K562 (cell line): ENCODE measurements around the gene RNF167. TPM values are rescaled to one million over a fixed set of nuclear protein-coding genes. Genes with fewer than 3 reads are reported as not detected.
"Not testable (repeated sequence)": the region's sequence is repeated elsewhere in the genome, so short reads cannot be mapped to it uniquely, and the experiment has no call there.

Experiments
- ATAC-seq: fragments of 200-7000 bp; cut with Tn5 transposase; 3 replicates; pipeline ENCODE4 v1.9.1; 2020; ENCODE audit warnings: moderate library complexity
- BruUV-seq: library from RNA; stranded (reverse); fragments of 400-500 nt; replicated peaks from 2 replicates; lab custom pipeline; 2021; lab: Mats Ljungman, UMichigan
- CTCF ChIA-PET: fragments of 300-600 bp; formaldehyde crosslinking; extraction: SDS; loops from one replicate; lab custom pipeline; 2021; ENCODE audit warnings: low intra/inter-chr PET ratio; lab: Yijun Ruan, JAX
- POLR2A ChIA-PET: fragments of 300-600, 350-650 bp; sonication (Branson Sonifier 250); formaldehyde crosslinking; extraction: SDS; loops from one replicate; lab custom pipeline; 2021; ENCODE audit warnings: antibody characterized with exemption, inconsistent platforms; lab: Yijun Ruan, JAX
- DNase-seq, 4 experiments: peaks; one replicate each; pipeline versions ENCODE4 v3.0.0 to v3.0.0-alpha.2; 2011 to 2018; ENCODE audit warnings: low spot score in 3 of 4, mixed read lengths in 3 of 4; ENCODE audit errors: extremely low read depth in 1 of 4
- FAIRE-seq: peaks from 2 replicates; lab custom pipeline; 2011; peaks lifted over from hg19 to GRCh38; lab: Jason Lieb, UNC
- H2AFZ ChIP-seq: 2 replicates; pipeline ENCODE4 v1.6.0; 2011; ENCODE audit warnings: low read depth, low read length, control low read depth, inconsistent platforms
- H3K27ac ChIP-seq: fragments of 200-600 bp; 3 replicates; pipeline ENCODE4 v1.8.0; 2011; ENCODE audit warnings: low read depth, mild to moderate bottlenecking, control low read depth, inconsistent platforms, low read length, moderate library complexity, mixed read lengths; ENCODE audit errors: extremely low read depth
- H3K27me3 ChIP-seq, 2 experiments: fragments of 300-600 bp in 1 of 2; 2 replicates in 1 of 2; 3 replicates in 1 of 2; pipeline versions ENCODE4 v1.6.0 to v1.8.0; 2011; ENCODE audit warnings: inconsistent platforms in 2 of 2, low read length in 2 of 2, mild to moderate bottlenecking in 1 of 2, mixed read lengths in 1 of 2, moderate library complexity in 1 of 2; ENCODE audit not compliant: control insufficient read depth in 2 of 2, insufficient read depth in 2 of 2
- H3K36me3 ChIP-seq: fragments of 300-600 bp; 3 replicates; pipeline ENCODE4 v1.8.0; 2011; ENCODE audit warnings: mild to moderate bottlenecking, low read length, inconsistent platforms; ENCODE audit not compliant: control insufficient read depth, insufficient read depth
- H3K4me1 ChIP-seq, 2 experiments: fragments of 200-600 bp in 1 of 2; replicated peaks in 1 of 2; 2 replicates in 1 of 2; 3 replicates in 1 of 2; pipeline versions ENCODE4 v1.5.1 to v1.8.0; 2011; ENCODE audit warnings: inconsistent platforms in 2 of 2, low read length in 2 of 2, mild to moderate bottlenecking in 1 of 2, mixed read lengths in 1 of 2, moderate library complexity in 1 of 2; ENCODE audit not compliant: control insufficient read depth in 2 of 2, insufficient read depth in 2 of 2
- H3K4me2 ChIP-seq: 2 replicates; pipeline ENCODE4 v1.6.1; 2011; ENCODE audit warnings: low read length, control low read depth, inconsistent platforms, mixed read lengths; ENCODE audit not compliant: insufficient read depth
- H3K4me3 ChIP-seq: fragments of 200-600 bp; sonication (generic), shearing (Covaris generic); 2 replicates; pipeline ENCODE4 v1.5.1; 2016; ENCODE audit warnings: control low read depth, inconsistent platforms
- H3K79me2 ChIP-seq: fragments of 200-600 bp; 3 replicates; pipeline ENCODE4 v1.8.0; 2011; ENCODE audit warnings: low read length, inconsistent platforms; ENCODE audit not compliant: control insufficient read depth, insufficient read depth
- H3K9ac ChIP-seq, 2 experiments: 2 replicates each; pipeline versions ENCODE4 v1.6.0 to v1.6.1; 2011; ENCODE audit warnings: low read depth in 2 of 2, low read length in 2 of 2, control low read depth in 1 of 2, inconsistent platforms in 1 of 2, mild to moderate bottlenecking in 1 of 2, mixed read lengths in 1 of 2; ENCODE audit not compliant: insufficient read depth in 1 of 2
- H3K9me1 ChIP-seq: one replicate; pipeline ENCODE4 v1.6.0; 2011; ENCODE audit warnings: inconsistent platforms, mild to moderate bottlenecking, low read length, moderate library complexity; ENCODE audit not compliant: control insufficient read depth, insufficient read depth
- H3K9me3 ChIP-seq: replicated peaks from 2 replicates; pipeline ENCODE4 v1.5.1; 2011; ENCODE audit warnings: low read depth, low read length, inconsistent platforms; ENCODE audit not compliant: control insufficient read depth, insufficient read depth
- H4K20me1 ChIP-seq: replicated peaks from 2 replicates; pipeline ENCODE4 v1.6.1; 2011; ENCODE audit warnings: low read length, inconsistent platforms, mixed read lengths; ENCODE audit not compliant: control insufficient read depth, insufficient read depth
- KLF1 ChIP-seq: fragments of 450-650 bp; IDR thresholded peaks from 2 replicates; pipeline ENCODE4 v1.6.1; 2016; ENCODE audit warnings: missing genetic modification characterization, missing compliant biosample characterization
- NFRKB ChIP-seq: fragments of 450-650 bp; IDR thresholded peaks from 2 replicates; pipeline ENCODE4 v1.6.1; 2016; ENCODE audit warnings: low read depth
- POLR3A ChIP-seq: IDR thresholded peaks from 2 replicates; pipeline ENCODE4 v1.6.1; 2011; ENCODE audit warnings: borderline replicate concordance, mild to moderate bottlenecking, moderate library complexity; ENCODE audit not compliant: insufficient read length, insufficient read depth; ENCODE audit errors: extremely low read depth
- RAD51 ChIP-seq: fragments of 450-650 bp; IDR thresholded peaks from 2 replicates; pipeline ENCODE4 v1.7.1; 2016; ENCODE audit warnings: low read depth, mild to moderate bottlenecking, borderline replicate concordance
- SREBF2 ChIP-seq: sonication (generic); formaldehyde crosslinking; IDR thresholded peaks from 2 replicates; pipeline ENCODE4 v1.4.0; 2020; ENCODE audit warnings: mild to moderate bottlenecking, missing genetic modification reagents
- STAT5B ChIP-seq: fragments of 250-450 bp; sonication (Bioruptor Pico); IDR thresholded peaks from 2 replicates; pipeline ENCODE4 v1.8.0; 2021; ENCODE audit warnings: mild to moderate bottlenecking, inconsistent platforms
- TAL1 ChIP-seq: fragments of 450-650 bp; IDR thresholded peaks from 2 replicates; pipeline ENCODE4 v1.6.1; 2016; ENCODE audit warnings: mild to moderate bottlenecking
- YY1 ChIP-seq, 3 experiments: IDR thresholded peaks; 2 replicates each; pipeline ENCODE4 v1.6.1; 2011; ENCODE audit warnings: low read length in 2 of 3, mild to moderate bottlenecking in 2 of 3, moderate library complexity in 2 of 3, borderline replicate concordance in 1 of 3, control low read depth in 1 of 3, low read depth in 1 of 3; ENCODE audit not compliant: insufficient read depth in 3 of 3, insufficient replicate concordance in 2 of 3, control insufficient read depth in 1 of 3, insufficient read length in 1 of 3; ENCODE audit errors: extremely low read depth in 1 of 3
- ZBED1 ChIP-seq: IDR thresholded peaks from 2 replicates; pipeline ENCODE4 v1.6.1; 2014
- ZEB2 ChIP-seq: fragments of 450-650 bp; IDR thresholded peaks from 2 replicates; pipeline ENCODE4 v1.6.1; 2016
- ZNF3 ChIP-seq: fragments of 250-450 bp; sonication (Bioruptor Pico); IDR thresholded peaks from 2 replicates; pipeline ENCODE4 v1.5.0; 2021; ENCODE audit warnings: mild to moderate bottlenecking, moderate library complexity
- ZNF445 ChIP-seq: fragments of 250-450 bp; sonication (Bioruptor Pico); IDR thresholded peaks from 2 replicates; pipeline ENCODE4 v1.4.0; 2020; ENCODE audit warnings: low read depth, mild to moderate bottlenecking, moderate library complexity
- ZNF778 ChIP-seq: fragments of 450-650 bp; formaldehyde crosslinking; IDR thresholded peaks from 2 replicates; pipeline ENCODE4 v1.4.0; 2020; ENCODE audit warnings: mild to moderate bottlenecking, moderate library complexity
- WGBS: fragments of 100-300 bp; shearing (Covaris generic); methylation state at CpG from one replicate; pipeline ENCODE4 v1.1.6; 2016; ENCODE audit warnings: low coverage, mixed read lengths; ENCODE audit not compliant: insufficient coverage; ENCODE audit errors: missing lambda C conversion rate; 5-methylcytosine and 5-hydroxymethylcytosine counted together
- in situ Hi-C: fragments of 300-500 bp; cut with MboI; formaldehyde crosslinking; loops from 4 replicates; pipeline ENCODE4 v1.15.0; 2018; ENCODE audit warnings: inconsistent platforms, mixed read lengths
- intact Hi-C: fragments of 100-400 bp; cut with micrococcal nuclease; formaldehyde crosslinking; loops from 2 replicates; pipeline ENCODE4 v1.14.2; 2022
- polyA plus RNA-seq, 8 experiments: library from polyadenylated mRNA; depleted of rRNA in 4 of 8; stranded (reverse) in 5 of 8; unstranded in 3 of 8; fragments of >200 nt; fragmentation: Nextera tagmentation in 2 of 8; fragmentation: Illumina TruSeq in 1 of 8; extraction: Ambion mirVana in 2 of 8; extraction: Trizol in 1 of 8; gene quantifications; 2 replicates each; pipeline versions ENCODE4 v1.2.1 to v1.2.3, GENCODE V29; 2011 to 2014; ENCODE audit warnings: inconsistent platforms in 1 of 8, missing spikeins in 1 of 8
- total RNA-seq, 7 experiments: library from RNA; depleted of rRNA in 6 of 7; stranded (reverse); fragments of >200 nt in 6 of 7; fragmentation: Illumina TruSeq in 2 of 7; extraction: Trizol in 2 of 7; gene quantifications; 2 replicates each; pipeline versions ENCODE4 v1.2.1 to v1.2.3, GENCODE V29; 2011 to 2021; ENCODE audit warnings: low replicate concordance in 1 of 7
- TF ChIP-seq, protein P1 (sequence below), 2 experiments: fragments of 250-450 bp in 1 of 2; fragments of 450-650 bp in 1 of 2; sonication (Bioruptor Pico) in 1 of 2; IDR thresholded peaks; 2 replicates each; pipeline versions ENCODE4 v1.6.1 to v1.8.0; 2016 to 2021; ENCODE audit warnings: mild to moderate bottlenecking in 2 of 2, moderate library complexity in 2 of 2, missing compliant biosample characterization in 1 of 2, missing genetic modification characterization in 1 of 2

The RNF167 gene
- total and polyA plus RNA-seq, 9 of the 15 experiments (the other 6 are each of a cell fraction or from before 2014, with no cell fraction given) = 16.5 to 143 (median 45.5) TPM

DNA sequence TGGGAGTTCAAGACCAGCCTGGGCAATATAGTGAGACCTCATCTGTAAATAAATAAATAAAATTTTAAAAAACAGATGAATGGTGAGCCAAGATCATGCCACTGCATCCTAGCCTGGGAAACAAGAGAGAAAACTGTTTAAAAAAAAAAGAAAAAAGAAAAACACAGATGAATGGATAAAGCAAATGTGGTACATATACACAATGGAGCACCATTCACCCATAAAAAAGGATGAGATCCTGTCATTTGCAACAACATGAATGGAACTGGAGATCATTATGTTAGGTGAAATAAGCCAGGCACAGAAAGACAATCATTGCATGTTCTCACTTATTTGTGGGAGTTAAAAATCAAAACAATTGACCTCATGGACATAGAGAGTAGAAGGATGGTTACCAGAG, 33.4 kb upstream of the RNF167 start:
- H3K79me2 ChIP-seq, in situ Hi-C loops, H4K20me1 ChIP-seq, BruUV-seq, H3K36me3 ChIP-seq, H2AFZ ChIP-seq, H3K27me3 ChIP-seq, ATAC-seq, H3K27ac ChIP-seq, H3K9me3 ChIP-seq, FAIRE-seq, H3K9me1 ChIP-seq, H3K9ac ChIP-seq, DNase-seq, H3K4me3 ChIP-seq, POLR2A ChIA-PET, H3K4me2 ChIP-seq, CTCF ChIA-PET: not testable (repeated sequence)
- intact Hi-C loops = loop anchor here (10.0 kb wide), 1 partner anchor 58 kb away; the partner anchor contains the start of gene SPAG7
- peaks cover 17 to 29% of the 10 kb centered on the region in 2 experiments for H3K4me1 ChIP-seq

DNA sequence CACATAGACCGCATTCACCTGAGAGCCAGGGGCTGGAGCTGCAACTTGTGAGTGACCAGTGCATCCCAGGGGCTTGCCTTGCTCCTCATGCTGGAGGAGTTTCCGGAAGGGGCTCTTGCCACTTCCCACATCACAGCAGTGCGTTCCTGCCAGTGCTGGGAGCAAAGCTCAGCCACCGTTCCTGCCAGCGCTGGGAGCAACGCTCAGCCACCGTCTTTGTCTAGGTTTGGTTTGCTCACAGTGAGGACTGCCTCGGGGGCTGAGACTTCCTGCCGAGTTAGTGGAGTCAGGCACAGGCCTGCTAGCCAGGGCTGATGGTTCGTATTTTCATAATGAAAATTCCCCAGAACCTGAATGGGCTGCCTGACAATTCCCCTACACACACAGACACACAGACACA, 31.8 kb upstream of the RNF167 start:
- Histone ChIP-seq H3K9me1 (peaks cover 1% of the 10 kb centered on the region), H3K9ac (0 out of 4 replicates have a peak overlapping the region, but pooled peaks of 1 of the 2 experiments have one; percentile 28), H3K4me3 (no peak overlapping the region), H3K27ac (no peak overlapping the region; the same call in 2 of the 3 replicates), H3K9me3 (no peaks in the 10 kb centered on the region), H3K4me2 (no peak overlapping the region), H2AFZ (peak overlapping the region; percentile 95), H3K36me3 (no peaks in the 10 kb centered on the region), H3K79me2 (no peaks in the 10 kb centered on the region), H4K20me1 (no peaks in the 10 kb centered on the region), H3K27me3 (no peaks in the 10 kb centered on the region; a peak in 1 of 5 replicates), H3K4me1 (peaks cover 5 to 13% of the 10 kb centered on the region in 2 experiments)
- BruUV-seq = no TSS peak
- no peak for ATAC-seq
- 69% methylated on average over 7 of the region's 10 CpGs for WGBS
- CTCF ChIA-PET = no interaction called here
- intact Hi-C loops = loop anchor here (10.0 kb wide), 1 partner anchor 56 kb away; the partner anchor contains the start of gene SPAG7
- in situ Hi-C loops = no loop called here
- FAIRE-seq = no peak
- POLR2A ChIA-PET = interaction anchor here (1.1 kb wide), 1 partner anchor 9 kb away, joined by 5 read pairs; no protein-coding TSS in a partner anchor
- DNase-seq = no peak
- no peak for TF ChIP-seq TAL1
- no peak for TF ChIP-seq ZNF445 (CRISPR knock-in tag)
- TF ChIP-seq NFRKB = no peak
- TF ChIP-seq, protein P1, sequence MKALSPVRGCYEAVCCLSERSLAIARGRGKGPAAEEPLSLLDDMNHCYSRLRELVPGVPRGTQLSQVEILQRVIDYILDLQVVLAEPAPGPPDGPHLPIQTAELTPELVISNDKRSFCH (CRISPR knock-in tag; IDR thresholded peaks at IDR 0.05) = no peak
- TF ChIP-seq, protein P1 (tag; IDR thresholded peaks at IDR 0.05) = no peak
- no peak for TF ChIP-seq YY1 (IDR thresholded peaks at IDR 0.05; ENCODE audit: borderline replicate concordance in 1 of 3, control insufficient read depth in 1 of 3, extremely low read depth in 1 of 3, insufficient read depth in 3 of 3, insufficient read length in 1 of 3, insufficient replicate concordance in 2 of 3, low read depth in 1 of 3, low read length in 2 of 3)
- no peak for TF ChIP-seq POLR3A
- TF ChIP-seq ZNF778 (CRISPR knock-in tag) = no peak
- no peak for TF ChIP-seq ZNF3 (CRISPR knock-in tag)
- no peak for TF ChIP-seq KLF1 (tag)
- no peak for TF ChIP-seq ZBED1
- no peak for TF ChIP-seq SREBF2 (CRISPR knock-in tag)
- TF ChIP-seq RAD51 = no peak
- TF ChIP-seq STAT5B (CRISPR knock-in tag) = no peak
- TF ChIP-seq ZEB2 = no peak
